HG03378 (cell line): ENCODE measurements around the gene PALS1.
"Not testable (repeated sequence)": the region's sequence is repeated elsewhere in the genome, so short reads cannot be mapped to it uniquely, and the experiment has no call there.

Experiments
- ATAC-seq: cut with Tn5 transposase; IDR thresholded peaks from one replicate; pipeline ENCODE4 v1.9.1; 2021; ENCODE audit warnings: mild to moderate bottlenecking, moderate library complexity; ENCODE audit not compliant: unreplicated experiment

PALS1 gene

DNA sequence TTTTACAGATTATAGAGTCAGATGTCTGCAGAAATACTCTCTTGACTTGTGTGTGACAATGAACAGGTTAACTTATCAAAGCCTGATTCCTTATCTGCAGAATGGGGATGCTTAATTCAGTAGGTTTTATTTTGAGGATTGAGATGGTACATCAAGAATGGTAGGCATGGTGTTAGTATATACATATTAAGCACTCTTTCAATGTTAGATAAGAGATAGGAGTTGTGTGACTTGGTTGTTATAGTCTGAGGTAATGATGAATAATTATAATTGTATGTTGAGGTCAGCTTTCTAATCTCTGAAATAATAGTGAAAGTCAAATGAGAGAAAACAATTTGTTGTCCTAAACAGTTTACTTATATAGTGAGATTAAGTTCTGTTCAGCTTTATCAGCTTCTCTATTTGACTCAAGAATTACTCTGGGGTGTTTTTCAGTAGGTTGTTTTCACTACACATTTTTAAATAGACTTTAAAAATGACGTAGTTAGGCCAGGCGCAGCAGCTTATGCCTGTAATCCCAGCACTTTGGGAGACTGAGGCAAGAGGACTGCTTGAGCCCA, 11.9 kb downstream of the PALS1 start:
- no peak for ATAC-seq

DNA sequence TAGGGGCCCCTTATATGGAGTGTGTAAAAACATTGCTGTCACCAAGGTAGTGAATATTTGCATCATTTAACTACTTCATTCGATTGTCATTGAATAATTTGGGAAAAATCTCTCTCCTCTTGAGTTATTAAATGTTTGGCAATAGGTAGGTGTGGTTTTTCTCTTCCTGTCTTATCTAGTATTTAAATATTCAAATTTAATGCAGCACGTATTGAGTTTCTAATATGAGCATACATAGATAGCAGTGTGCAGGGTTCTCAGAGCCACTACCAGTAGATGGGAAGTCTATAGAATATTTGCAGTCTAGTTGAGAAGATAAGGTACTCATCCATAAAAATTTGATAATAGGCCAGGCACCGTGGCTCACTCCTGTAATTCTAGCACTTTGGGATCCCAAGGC, 16.7 kb downstream of the PALS1 start:
- no peak for ATAC-seq

DNA sequence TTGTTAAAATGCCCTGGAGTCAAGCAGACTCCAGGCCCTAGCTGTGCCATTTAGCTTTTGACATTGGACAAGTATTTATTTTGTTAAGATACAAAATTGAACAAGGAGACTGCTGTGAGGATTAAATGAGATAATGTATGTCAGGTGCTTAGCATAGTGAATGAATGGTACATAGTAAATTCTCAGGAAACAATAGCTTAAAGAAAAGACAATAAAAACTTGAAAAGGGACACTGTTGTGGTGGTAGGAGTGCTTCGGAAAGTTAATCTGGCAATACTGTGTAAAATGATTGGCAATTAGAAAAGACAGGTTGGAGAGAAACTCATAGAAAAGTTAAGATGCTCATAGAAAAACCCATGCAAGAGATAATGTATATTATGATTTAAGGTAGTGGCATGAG, 19.7 kb downstream of the PALS1 start:
- ATAC-seq, result no peak

DNA sequence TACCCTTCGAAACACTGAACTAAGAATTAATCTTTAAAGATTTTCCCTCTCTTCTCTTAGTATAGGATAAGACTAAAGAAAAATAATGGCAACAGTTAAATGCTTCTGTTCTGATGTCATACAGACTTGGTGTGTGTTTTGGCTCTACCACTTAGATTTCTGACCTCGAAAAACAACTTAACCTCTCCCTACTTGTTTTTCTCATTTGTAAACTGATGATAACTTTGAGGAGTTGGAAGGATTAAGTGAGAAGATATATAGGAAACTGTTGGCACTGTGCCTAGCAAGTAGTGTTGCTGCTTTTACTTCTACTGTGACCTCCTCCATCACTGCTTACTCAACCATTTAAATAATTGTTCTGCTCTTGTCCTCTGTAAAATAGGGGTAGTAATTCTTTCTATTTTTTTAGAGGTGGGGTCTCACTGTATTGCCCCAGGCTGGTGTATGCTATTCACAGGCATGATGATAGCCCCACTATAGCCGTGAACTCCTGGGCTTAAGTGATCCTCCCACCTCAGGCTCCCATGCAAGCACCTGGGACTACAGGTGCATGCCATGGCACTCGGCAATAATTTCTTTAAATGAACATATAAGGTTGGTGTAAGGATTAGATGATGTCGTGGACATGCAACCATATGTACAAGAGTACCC, 22.4 kb downstream of the PALS1 start:
- no peak for ATAC-seq

DNA sequence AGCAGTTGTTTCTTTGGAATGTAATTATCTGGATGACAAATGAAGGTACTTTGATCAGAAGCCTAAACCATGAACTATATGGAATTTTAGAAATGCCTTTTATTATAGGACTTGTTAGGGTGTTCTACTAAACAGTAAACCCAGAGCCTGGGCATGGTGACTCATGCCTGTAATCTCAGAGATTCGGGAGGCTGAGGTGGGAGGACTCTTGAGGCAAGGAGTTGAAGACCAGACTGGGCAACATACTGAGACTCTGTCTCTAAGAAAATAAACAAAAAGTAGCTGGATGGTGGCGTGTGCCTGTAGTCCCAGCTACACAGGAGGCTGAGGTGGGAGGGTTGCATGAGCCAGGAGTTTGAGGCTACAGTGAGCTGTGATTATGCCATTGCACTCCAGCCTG, 23.9 kb downstream of the PALS1 start:
- ATAC-seq, result no peak

DNA sequence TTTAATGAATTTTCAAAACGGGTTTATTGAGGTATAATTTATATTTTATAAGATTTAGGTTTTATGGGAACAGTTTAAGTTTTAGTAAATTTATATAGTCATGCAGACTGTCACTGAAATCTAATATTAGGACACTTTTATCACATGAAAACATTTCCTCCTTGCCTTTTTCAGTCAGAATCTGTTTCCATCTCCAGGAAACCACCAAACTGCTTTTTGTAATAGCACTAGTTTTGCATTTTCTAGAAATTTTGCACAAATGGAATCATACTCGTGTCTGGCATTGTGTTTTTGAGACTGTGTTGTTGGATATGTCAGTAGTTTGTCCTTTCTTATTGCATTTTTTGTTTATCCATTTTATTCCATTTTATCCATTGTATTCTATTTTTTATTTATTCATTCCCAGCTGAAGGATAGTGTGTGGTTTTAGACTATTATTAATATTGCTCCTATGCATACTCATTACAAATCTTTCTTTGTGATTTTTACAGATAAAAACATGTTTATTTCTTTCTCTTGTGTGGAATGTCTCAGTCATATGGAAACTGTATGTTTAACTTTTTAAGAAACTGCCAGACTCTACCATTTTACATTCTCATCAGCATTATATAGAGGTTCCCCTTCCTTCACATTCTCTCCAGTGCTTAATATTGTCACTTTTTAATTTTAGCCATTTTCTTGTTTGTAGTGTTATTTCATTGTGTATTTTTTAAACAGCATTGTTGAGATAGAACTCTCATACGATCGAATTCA, 26.5 kb downstream of the PALS1 start:
- no peak for ATAC-seq

DNA sequence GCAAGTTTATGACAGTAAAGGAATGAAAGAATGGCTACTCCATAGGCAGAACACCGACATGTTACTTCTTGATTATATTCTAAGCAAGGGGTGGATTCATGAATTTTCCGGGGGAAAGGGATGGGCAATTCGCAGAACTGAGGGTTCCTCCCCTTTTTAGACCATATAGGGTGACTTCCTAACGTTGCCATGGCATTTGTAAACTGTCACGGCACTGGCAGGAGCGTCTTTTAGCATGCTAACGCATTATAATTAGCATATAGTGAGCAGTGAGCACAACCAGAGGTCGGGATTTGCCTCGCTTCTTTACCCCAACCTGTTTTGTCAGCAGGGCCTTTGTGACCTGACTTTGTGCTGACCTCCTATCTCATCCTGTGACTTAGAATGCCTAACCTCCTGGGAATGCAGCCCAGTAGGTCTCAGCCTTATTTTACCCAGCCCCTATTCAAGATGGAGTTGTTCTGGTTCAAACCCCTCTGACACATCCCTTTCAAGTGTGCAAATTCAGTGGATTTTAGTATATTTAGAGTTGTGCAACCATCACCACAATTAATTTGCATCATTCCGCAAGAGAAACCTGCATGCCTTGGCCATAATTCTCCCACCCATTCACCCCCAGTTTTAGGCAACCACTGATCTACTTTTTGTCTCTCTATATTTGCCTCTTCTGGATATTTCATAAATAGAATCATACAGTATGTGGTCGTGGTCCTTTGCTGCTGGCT, 27.4 kb downstream of the PALS1 start:
- no peak for ATAC-seq

DNA sequence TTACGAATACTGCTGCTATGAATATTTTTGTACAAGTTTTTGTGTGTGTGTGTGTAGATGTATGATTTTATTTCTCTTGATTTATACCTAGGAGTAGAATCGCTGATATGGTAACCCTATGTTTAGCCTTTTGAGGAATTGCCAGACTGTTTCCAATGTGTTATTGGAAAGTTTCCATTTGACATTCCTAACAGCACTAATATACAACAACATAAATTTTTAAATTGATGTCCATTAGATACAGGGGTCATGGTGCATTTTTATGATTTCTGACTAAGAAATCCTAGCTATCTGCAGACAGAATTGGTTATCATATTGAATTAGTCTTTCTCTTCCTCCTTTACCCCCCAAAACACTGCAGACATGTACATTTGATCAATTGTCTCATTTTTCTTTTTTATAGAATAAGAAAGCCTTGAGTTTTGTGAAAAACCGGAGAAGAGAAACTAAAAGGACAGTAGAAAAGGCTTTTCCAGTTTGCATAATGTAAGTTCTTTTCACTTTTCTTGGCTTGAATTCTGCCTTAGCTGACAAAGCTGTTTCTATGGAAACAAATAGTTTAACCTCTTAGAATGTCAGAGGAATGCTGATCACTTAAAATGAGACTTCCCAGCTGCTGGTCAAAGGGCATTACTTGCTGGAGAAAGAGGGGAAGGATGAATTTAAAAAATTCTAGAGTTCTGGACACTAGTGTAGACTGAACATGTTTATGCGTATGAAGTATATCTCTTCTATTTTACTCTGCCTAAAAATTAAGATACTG, 28.2 kb downstream of the PALS1 start:
- ATAC-seq, result no peak

DNA sequence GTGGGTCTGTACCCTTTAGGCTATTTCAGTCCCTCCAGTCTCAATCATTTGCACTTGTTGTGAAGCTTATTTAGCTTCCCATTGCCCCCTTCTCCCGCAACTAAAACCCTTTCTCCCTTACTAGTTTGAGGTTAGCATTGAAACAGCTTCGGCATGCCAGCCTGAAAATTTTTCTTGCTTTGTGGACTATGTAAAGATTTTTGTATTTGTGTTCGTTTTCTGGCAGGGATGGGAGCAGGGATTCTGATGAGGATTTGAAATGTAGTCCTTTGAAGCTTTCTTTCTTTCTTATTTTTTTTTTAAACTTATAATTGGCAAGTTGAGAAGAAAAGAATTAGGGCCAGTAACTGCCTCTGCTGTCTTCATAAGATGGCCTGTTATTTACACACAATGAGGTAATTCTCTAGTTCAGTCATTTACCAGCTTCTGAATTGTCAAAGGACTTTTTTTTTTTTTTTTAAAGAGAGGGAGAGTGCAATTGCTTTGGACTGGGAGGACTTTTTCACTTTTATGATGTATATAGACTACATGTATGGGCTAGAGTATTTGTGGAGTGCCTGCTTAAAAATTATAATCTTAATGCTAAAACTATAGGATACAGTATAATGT, 29.0 kb downstream of the PALS1 start:
- no peak for ATAC-seq

DNA sequence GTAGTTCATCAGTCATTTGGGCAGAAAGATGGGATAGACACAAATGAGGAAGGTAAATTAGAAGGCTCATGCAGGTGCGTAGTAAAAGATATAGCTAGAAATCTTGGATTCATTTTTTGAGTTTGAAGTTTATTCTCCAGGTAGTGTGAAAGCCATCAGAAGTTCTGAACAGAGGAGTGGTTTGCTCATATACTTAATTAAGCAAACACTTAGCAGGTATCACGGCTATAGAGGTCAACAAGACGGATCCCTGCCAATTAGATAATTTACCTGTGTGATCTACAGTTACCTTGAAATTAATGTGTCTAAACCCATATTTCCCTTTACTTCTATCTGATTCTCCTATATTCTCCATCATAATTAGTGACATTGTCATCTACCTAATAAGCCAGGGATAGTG, 29.7 kb downstream of the PALS1 start:
- no peak for ATAC-seq

DNA sequence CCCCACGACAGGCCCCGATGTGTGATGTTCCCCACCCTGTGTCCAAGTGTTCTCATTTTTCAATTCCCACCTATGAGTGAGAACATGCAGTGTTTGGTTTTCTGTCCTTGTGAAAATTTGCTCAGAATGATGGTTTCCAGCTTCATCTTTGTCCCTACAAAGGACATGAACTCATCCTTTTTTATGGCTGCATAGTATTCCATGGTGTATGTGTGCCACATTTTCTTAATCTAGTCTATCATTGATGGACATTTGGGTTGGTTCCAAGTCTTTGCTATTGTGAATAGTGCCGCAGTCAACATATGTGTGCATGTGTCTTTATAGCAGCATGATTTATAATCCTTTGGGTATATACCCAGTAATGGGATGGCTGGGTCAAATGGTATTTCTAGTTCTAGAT, 32.0 kb downstream of the PALS1 start:
- not testable (repeated sequence) for ATAC-seq

DNA sequence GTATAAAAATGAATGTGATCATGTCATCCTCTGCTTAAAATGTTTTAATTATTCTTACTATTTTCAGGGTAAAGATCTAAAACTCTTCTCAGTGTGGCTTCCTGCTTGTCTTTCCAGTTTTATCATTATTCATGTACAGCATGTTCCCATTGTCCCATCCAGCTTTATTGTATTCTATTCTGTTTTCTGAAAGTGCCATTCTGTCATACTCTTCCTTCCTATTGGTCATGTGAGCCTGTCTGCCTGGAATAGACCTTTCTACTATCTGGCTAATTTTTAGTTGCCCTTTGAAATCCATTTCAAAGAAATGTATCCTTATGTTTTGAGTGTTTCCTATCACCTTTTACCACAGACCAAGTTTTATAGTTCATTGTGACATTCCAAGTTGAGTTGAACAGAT, 34.9 kb downstream of the PALS1 start:
- no peak for ATAC-seq

DNA sequence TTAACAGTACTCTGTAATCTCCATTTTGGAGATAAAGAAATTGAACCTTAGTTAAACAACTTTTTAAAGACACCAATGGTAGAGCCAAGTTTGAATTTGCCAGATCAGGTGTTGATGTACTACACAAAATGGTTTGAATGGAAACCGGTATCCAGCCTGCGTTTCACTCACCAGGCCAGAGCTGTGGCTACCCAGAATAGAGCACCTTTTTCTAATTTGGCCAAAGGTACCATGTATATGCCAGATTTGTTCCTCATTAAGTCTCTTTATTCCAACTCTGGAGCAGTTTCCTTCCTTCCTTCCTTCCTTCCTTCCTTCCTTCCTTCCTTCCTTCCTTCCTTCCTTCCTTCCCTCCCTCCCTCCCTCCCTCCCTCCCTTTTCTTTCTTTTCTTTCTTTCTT, 39.3 kb downstream of the PALS1 start:
- no peak for ATAC-seq

DNA sequence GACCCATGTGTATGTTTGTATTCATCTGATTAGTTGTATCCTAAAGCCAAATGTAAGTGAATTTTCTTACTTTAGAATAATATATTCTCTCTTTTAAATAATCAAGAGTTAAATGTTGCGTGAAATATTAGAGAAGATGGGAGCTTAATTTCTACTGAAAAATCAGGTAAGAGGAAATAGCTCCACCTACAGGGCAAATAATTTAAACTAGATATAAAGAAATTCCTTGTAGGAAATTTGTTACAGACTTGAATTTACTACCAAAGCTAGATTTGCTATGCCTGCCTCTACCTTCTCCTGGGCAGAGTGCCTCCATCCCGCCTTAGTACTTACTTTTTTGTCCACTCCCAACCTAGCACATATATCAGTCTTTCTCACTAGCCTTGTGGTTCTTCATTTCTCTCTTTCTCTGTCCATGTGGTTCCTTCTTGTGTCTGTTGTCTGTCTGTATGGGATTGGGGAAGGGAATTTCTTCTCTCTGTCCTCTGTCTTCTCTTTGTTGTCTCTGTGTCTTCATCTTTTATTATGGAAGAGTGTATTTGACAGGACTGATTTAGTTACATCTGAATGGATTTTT, 44.7 kb downstream of the PALS1 start:
- no peak for ATAC-seq
